KG1 (cell line): Measurements from ENCODE around the gene C1orf21.

Experiments
- DNase-seq: peaks from one replicate; lab custom pipeline; 2025; lab: John Stamatoyannopoulos, UW

C1orf21 gene

DNA sequence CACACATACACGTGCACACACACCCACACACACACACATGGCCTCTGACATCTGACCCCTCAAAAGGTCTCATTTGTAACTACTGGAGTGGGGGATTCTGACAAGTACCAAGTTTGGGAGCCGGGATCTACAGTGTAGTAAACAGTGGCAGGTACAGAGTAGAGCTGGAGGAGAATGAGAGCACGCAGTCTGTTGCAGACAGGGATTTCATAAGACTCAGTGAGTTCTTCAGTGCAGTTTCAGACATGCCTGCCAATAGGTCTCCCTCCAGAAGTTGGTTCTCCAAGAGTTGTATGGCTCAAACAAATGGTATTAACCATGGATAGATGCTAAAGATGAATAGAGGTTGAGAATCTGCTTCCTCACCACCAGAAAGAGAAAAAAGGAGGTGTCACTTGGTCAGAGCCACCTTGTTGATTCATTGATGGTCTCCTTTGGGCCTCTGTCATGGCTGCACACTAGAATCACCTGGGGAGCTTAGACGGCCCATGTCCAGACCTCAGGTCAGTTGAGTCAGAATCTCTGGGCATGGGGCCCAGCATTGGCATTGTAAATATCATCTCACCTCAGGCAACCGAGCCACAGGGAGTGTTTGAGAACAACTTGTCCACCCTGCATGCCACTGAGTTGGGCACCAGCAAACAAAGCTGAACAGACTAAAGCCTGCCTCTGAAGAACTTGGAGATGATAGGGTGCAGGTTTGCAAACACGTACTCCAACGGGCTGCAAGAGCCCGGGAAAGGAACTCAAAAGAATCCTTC is 245.8 kb downstream of the C1orf21 start:
- no peak for DNase-seq

GRCh38 chr1:184633785-184634184 is 247.0 kb downstream of the C1orf21 start:
- no peak for DNase-seq

DNA sequence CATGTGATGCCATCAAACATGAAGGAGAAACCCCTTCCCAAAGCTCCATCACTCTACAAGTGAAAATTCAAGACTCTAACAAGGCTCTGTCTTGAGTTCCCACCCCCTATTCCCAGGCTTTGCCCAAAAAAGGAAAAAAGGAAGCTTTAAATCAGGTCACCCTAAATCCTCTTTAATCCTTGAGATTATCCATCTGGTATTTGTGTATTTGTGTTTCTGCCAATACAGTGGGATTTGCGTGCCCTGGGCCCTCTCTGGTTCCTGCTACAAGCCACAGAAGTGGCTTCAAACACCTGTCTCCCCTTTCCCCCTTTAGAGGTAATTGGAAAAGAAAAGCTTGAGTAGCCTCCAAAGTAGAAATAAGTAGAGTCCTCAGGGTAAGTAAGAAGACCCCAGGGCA is 247.5 kb downstream of the C1orf21 start:
- DNase-seq = no peak

- DNase-seq = no peak
Observed at GRCh38 chr1:184635347-184635979, 248.6 kb downstream of the C1orf21 start.

GRCh38 chr1:184635980-184636431 is 249.2 kb downstream of the C1orf21 start:
- DNase-seq = no peak

GRCh38 chr1:184637664-184638240 is 250.9 kb downstream of the C1orf21 start:
- DNase-seq = no peak

DNA sequence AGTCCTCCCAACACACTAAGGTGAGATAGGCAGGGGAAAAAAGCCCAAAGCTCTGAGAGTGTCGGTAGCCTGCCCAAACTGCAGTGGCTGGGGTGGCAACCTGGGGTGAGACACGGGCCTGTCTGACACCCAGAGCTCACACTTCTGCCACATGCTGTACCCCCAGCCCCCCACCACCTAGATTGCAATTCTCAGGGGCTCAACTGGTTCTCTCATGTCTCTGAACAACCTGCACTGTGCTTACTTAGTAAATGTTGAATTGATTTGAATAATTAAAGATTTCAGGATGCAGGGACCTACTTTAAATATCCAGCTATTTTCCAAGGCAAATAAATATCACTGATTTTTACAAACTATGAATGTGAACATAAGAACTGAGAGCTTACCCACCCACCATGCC is 252.4 kb downstream of the C1orf21 start:
- DNase-seq = no peak

DNA sequence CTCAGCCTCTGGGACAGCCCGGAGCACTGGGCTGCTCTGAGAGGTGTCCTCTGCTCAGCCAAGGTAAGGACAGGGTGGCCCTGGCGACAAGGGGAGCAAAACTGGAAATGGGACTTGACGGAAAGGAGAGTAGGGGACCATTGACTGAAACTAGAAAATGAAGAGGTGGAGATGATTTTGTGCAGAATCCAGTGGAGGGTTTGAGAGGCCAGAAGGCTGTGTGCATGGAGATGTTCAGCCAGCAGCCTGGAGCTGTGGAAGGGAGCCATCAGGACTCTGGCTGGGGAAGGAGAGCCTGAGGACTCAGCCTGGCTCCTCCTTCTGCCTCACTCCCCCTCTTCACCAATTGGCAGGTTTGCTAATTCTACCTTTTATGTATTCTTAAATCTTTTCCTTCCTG is 253.7 kb downstream of the C1orf21 start:
- no peak for DNase-seq

DNA sequence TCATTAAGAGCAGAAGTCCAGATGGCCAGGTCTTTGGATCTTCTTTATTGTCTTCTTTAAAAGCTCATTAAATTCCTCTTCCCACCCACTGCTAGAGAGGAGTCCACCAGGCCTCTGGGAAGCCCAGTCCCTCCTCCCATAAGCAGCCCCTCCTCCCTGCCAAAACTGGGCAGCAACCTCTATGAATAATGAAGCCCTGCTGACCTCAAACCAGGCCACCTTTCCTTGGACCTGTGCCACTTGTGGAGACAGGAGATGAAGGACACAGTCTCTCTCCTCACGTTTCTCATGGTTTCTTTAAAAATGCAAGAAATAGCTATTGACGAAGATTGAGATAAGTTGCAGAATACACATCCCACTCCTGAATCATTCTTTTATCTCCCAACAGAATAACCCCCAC is 255.1 kb downstream of the C1orf21 start:
- DNase-seq = no peak

GRCh38 chr1:184643661-184644060 is 256.8 kb downstream of the C1orf21 start:
- DNase-seq = no peak

DNA sequence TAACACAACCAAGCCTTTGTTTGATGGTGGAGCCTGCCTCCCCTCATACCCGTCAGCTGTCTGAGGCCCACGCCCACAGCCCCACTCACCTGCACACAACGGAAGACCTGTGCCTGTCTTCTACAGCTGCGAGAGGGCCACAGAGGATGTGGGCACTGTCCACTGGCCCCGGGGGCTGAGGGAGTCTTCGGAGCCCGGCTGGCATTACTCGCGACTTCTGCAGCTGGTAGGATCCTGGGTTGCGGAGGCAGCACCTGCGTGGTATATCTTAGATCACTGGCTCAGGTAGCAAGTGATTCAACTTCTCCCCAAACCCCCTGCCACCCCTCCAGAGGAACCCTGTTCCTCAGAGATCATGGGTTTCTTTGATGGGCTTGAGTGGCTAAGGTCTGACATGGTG is 257.9 kb downstream of the C1orf21 start:
- no peak for DNase-seq

DNA sequence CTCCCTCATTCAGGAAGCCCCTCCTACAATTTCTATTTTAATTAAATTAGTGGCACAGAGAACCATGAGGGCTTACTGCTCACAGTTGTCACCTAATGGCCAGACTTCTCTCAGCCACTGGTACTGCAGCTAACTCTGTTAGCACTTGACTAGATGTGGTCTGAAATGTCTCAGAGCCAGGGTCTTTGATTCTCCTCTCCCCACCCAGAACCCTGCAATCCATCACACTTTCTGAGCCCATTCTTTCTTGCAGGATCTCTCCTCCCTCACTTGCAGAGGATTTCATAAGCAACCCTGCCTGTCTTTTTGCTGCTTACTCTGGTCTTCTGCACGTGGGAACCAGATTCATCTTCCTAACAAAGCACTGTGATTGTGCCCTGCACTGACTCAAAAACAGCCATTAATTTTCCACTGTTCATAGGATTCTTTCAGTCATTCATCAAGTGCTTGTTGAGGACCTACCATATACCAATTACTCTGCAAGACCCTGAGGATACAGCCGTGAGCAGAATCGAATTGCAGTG is 259.4 kb downstream of the C1orf21 start:
- DNase-seq = no peak

GRCh38 chr1:184646824-184647223 is 260.0 kb downstream of the C1orf21 start:
- DNase-seq = no peak

DNA sequence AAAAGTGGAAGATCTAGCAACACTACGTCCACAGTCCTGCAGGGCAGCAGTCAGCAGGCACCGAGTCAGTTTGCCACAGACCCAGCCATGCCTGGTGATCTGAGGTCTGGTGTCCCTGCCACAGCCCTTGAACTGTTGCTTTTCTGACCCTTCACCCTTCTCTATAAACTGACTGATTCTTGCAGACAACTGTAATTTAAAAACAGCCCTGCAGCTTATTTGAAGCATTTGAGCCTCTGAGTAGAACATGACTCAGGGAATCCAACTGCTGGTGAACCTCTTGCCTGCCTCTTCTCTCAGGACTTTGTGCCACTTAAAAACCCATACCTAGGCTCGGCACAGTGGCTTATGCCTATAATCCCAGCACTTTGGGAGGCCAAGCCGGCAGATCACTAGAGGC is 260.6 kb downstream of the C1orf21 start:
- DNase-seq = no peak

DNA sequence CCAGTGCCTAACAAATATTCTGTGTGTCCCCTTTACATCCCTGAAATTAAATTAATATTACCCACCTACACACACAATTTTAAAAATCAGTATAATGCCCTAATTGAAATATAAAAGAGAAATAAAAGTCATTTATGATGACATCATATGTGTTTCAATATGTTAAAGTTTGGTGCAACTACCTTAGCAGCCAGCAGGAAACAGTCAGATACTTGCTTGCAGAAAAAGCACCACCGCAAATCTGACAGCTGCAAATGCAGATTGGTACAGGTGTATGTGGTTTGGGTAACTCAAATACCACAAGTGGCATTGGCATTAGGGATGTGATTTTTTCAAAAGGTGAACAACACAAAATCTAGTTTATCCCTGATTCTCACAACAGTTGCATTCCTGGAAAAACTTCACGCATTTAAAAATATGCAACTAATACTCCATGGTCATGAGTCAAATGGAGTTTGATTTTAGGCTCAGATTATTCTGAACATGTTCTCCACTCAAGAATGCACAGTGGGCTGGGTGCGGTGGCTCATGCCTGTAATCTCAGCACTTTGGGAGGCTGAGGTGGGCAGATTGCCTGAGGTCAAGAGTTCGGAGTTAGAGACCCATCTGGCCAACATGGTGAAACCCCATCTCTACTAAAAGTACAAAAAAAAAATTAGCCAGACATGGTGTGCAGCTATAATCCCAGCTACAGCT is 261.5 kb downstream of the C1orf21 start:
- no peak for DNase-seq

- DNase-seq = no peak
Observed at GRCh38 chr1:184648856-184649201, 262.0 kb downstream of the C1orf21 start.

DNA sequence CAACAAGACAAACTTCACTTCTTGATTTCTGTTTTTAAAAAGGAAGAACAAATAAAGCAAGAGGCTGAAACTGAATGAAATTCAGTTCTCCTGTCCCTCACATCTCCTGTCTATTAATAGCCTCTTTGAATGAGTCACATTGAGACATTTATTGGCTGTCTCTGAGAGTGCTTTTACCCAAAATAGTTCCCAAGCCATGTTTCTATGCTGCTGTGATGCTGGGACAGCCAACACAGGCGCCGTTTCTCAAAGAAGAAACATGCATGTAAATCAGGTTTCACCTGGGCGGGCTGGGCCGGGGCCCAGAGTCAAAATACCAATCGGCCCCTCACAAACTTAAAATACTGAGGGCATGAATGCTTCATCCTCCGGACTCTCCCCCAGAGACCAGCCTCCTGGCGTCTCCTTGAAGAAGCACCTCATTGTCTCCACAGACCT is 262.6 kb downstream of the C1orf21 start:
- no peak for DNase-seq

DNA sequence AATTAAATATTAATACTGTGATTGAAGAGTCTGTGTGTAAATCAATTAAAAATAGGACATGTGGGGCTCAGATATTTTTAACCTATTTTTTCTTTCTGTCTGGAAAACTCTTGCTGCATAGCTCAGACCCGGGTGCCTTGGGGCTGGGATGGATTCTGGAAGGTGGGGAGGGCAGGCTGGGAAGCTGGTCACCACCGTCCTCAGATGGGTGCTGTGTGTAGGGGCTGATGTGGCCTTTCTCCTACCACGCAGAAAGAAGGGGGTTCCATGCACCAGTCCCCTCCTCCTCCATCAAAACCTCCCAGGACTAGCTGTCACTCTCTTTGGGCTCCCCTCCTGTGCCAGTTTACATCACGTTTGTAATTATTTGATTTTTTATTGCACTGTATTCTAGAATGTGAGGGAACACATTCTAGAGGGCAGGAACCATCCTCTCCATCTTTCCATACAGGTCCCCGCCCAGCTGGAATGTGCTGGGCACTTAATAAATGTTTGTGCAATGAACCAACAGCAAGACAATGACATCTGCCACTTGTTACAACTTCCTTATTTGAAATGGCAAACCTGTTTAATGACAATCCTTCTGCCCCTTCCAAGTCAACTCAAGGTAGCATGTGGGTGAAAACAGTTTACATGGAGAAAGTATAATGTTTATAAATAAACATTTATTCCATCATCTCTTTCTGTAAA is 263.5 kb downstream of the C1orf21 start:
- no peak for DNase-seq

DNA sequence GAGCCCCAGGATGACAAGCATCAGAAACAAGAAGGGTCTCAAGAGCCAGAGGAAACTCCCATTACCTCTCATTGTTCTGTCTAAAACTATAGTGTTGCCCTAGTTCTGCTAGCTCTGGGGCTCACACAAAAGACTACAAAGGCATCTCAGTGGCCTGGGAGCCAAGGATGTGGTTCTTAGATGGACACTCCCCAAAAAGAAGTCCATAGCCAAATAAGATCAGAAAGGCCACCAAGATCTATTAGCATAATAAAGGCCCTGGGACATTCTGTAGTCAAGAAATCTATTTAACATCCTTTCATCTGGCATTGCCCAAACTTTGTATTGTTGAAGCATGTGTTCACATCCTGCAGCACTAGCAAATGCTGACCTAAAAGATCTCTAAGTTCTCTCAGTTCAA is 268.4 kb downstream of the C1orf21 start:
- DNase-seq = no peak

DNA sequence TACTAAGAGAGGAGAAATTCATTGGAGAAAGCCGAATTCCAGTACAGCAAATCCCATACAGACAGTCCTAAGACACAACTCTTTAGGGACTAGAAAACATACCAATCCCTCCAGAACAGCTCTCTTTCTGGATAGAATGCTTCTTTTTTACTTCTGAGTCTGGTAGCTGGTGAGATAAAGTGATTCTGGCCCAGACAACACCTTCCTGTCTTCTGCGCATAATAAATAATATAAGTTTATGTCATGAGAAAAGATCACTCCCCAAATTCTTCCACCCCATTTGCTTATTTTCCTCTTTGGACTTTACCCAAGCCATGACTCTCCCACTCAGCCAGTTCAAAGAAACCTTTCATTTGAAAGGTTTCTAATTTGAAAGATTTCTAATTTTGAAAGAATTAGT is 269.4 kb downstream of the C1orf21 start:
- DNase-seq = no peak

DNA sequence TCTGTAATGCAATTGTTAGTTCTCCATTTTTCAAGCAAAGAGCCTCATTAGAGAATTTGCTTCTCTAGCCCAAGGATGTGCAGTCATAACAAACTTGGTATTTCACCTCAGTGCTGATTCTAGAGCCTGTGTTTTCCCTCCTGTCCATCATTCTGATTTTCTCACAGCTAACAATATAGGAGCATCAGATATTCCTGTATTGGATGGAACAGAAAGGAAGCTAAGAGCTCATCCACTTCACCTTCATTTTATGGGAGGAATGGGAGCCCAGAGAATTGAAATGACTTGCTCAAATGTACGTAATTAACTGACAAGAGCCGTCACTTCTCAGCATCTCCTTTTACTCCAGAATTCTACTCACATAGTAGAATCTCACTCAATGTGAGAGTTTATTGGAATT is 271.2 kb downstream of the C1orf21 start:
- no peak for DNase-seq
